Skeletal muscle cell (primary cell): ENCODE results near the gene ZNF385D.

Source experiments
- DNase-seq: peaks from one replicate; pipeline ENCODE4 v3.0.0-alpha.2; 2010; ENCODE audit warnings: low read depth
- H3K4me3 ChIP-seq: 2 replicates; pipeline ENCODE4 v1.5.1; 2011; ENCODE audit warnings: low read depth, mild to moderate bottlenecking, control low read depth, low read length, moderate library complexity

ZNF385D gene

GRCh38 chr3:21638488-21638887, 112.5 kb downstream of the ZNF385D start:
- no peak overlapping the region for H3K4me3 ChIP-seq
- DNase-seq, result no peak

GRCh38 chr3:21634112-21634511, 116.9 kb downstream of the ZNF385D start:
- no peak overlapping the region for H3K4me3 ChIP-seq
- DNase-seq, result no peak

DNA sequence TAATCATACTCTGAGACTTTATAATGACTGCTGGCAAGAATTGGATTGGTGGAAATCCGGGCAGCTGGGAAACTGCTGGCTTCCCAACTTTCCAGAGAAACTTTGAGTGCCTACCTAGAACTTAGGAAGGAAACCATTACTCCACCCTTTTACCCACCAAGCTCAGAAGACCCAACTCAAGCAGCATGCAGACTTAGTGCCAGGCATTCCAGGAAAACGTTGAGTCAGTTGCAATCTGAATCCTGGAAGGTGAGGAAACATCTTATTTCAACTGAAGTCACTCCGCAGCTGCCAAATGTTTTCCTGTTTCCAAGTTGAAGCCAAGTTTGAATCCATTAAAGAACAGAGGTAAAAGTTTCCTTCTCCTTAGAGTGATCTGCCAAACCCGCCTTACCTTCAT, 126.5 kb downstream of the ZNF385D start:
- no peak for DNase-seq
- no peak overlapping the region for H3K4me3 ChIP-seq

- H3K4me3 ChIP-seq, result no peak overlapping the region
- peak; percentile 75 for DNase-seq
Observed at GRCh38 chr3:21621181-21621651, 129.8 kb downstream of the ZNF385D start.

DNA sequence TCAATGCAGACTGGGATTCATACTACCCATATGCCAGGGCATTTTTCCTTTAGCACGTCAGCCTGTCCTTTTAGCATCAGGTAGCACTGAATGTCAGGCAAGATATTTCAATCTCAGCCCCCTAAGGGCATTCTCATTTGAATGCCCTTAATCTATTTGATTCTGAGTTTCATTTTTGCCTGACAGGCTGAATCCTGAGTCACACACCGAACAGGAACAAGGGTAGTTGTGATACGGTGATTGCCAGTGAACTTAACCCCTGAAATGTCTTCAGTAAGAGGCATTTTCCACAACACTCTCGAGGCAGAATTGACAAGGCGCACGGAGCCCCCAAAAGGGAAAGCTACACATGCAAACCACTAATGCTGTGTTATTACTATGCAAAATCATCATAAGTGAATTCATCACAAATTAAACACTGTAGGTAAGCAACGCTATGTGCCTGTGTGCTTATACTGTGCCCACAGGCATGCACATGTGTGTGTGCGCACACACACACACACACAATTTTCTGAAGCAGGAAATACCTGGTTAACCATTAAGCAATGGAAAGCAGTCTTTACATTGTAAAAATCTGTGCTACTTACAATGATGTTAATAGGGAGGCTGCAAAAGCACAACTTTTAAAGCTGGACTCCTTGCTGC, 130.4 kb downstream of the ZNF385D start:
- DNase-seq, result no peak
- H3K4me3 ChIP-seq, result no peak overlapping the region

DNA sequence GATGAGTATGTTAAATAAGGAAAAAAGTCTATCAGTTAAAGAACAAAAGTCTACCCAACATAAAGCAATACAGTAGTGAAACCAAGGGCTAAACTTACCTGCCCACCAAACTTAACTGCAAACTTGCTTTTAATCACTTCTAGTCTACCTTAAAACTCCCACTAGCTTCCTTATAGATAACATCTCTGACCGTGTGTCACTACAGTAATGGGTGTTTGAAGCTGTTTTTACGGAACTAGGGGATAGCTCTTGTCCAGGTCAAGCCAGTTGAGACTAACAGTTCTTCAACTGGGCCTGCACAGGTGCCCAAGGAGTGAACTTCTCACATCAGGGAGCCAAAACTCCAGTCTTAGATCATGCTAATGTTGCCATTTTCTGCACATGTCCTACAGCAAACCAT, 132.3 kb downstream of the ZNF385D start:
- no peak for DNase-seq
- H3K4me3 ChIP-seq, result no peak overlapping the region

- no peak for DNase-seq
Observed at GRCh38 chr3:21613372-21614070, 137.5 kb downstream of the ZNF385D start.

GRCh38 chr3:21601178-21601577, 149.8 kb downstream of the ZNF385D start:
- no peak overlapping the region for H3K4me3 ChIP-seq
- DNase-seq, result no peak

More at GRCh38 chr3:21613372-21614070, 137.5 kb downstream of the ZNF385D start:
- H3K4me3 ChIP-seq, result no peak overlapping the region

GRCh38 chr3:21599890-21600289, 151.1 kb downstream of the ZNF385D start:
- DNase-seq, result no peak
- no peak overlapping the region for H3K4me3 ChIP-seq

GRCh38 chr3:21592828-21593227, 158.2 kb downstream of the ZNF385D start:
- DNase-seq, result no peak
- no peak overlapping the region for H3K4me3 ChIP-seq

DNA sequence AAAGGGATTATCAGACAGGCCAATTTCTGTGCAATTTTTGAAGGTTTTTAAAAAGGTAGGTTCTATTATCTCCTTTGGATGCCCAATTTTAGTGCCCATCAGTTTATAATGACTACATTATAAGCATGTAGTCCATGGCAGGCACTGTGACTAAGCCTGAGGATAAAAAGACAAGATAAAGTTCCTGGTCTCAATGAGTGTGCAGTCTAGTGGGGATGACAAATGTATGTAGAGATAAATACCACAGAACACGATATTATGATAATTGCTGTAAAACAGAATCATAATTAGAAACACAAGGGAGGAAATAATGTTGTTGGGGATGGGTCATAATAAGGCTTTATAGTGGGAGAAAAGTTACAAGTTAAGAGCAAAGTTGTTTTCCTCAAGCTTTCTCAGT, 163.1 kb downstream of the ZNF385D start:
- no peak for DNase-seq
- no peak overlapping the region for H3K4me3 ChIP-seq

DNA sequence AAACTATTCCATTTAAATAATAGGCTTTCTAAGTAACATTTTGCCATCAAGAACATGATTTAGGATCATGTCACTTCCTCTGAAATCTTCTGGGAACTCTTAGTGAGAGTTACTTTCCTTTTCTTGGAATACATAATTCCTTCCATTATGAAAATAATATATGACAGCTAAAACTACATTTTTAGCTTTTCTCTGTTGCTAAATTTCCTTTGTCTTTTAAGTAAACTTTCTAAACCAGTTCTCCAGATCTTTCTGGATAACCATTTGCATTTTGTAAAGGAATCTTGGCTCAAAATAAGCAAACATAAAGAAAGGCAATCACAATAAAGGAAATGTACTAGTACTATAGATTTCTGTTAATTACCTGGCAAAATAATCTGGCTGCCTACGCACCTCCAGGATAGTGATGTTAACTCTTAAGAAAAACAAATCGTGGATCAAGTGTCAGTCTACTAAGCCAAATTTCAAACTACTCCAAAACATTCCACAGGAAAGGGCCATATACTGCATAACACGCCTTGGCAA, 165.7 kb downstream of the ZNF385D start:
- no peak for DNase-seq
- no peak overlapping the region for H3K4me3 ChIP-seq

GRCh38 chr3:21573291-21573690, 177.7 kb downstream of the ZNF385D start:
- peak; percentile 9 for DNase-seq
- no peak overlapping the region for H3K4me3 ChIP-seq

GRCh38 chr3:21564531-21564930, 186.5 kb downstream of the ZNF385D start:
- no peak for DNase-seq
- H3K4me3 ChIP-seq, result no peak overlapping the region

- no peak overlapping the region for H3K4me3 ChIP-seq
- DNase-seq, result no peak
Observed at GRCh38 chr3:21562243-21562642, 188.8 kb downstream of the ZNF385D start.

DNA sequence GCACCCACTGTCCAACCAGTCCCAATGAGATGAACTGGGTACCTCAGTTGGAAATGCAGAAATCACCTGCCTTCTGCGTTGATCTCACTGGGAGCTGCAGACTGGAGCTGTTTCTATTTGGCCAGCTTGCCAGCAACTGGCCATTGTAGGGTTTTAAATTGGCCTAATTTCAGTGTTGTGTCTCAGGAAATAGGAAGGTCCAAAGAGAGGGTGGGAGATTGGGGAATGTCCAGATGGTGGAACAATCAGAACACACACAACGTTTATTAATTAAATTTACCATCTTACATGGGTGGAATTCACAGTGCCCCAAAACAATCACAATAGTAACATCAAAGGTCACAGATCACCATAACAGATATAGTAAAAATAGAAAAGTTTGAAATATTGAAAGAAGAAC, 189.5 kb downstream of the ZNF385D start:
- no peak for DNase-seq
- H3K4me3 ChIP-seq, result no peak overlapping the region

GRCh38 chr3:21551019-21551418, 200.0 kb downstream of the ZNF385D start:
- no peak overlapping the region for H3K4me3 ChIP-seq
- DNase-seq, result no peak

DNA sequence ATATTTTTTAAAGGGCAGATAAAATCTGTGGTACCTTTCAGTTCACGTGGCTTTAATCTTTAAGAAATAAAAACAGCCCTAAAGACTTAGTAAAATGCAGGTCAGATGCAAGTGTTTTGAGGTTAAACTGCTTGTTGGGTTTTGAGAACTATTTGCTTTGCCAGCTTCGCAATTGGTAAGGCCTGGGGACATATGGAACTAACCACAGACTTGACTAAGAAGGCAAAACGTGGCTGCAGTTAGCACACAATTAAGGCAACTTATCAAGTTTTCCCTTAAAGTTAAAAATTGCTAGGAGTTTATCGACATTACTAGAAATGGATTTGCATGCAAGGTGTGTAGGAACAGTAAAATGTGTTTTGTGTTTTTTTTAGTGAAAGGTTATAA, 206.9 kb downstream of the ZNF385D start:
- H3K4me3 ChIP-seq, result no peak overlapping the region
- no peak for DNase-seq

- DNase-seq, result no peak
- H3K4me3 ChIP-seq, result no peak overlapping the region
Observed at GRCh38 chr3:21543380-21544075, 207.5 kb downstream of the ZNF385D start.

DNA sequence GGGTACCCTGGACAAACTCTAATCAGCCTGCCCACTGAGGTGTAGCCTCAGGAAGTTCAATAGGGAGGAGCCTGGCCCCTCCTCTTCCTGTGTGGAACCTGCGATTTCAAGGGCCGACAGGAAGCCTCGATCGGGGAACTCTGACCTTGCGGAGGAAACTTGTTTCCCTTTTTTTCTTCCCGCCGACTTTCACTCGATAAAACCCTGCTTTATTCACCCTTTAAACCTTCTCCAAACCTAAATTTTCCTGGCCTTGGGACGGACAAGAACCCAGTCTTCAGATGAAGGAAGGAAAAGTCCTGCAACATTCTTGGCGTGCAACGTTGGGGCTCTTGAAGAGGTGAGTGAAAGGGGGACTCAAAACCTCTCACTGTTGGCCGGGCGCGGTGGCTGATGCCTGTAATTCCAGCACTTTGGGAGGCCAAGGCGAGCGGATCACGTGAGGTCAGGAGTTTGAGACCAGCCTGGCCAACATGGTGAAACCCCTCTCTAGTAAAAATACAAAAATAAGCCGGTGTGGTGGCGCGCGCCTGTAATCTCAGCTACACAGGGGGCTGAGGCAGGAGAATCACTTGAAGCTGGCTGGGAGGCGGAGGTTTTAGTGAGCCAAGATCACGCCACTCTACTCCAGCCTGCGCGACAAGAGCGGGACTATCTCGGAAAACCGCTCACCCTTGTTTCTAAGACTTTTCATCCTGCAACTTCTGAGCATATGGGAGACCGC, 208.2 kb downstream of the ZNF385D start:
- DNase-seq, result no peak
- H3K4me3 ChIP-seq, result no peak overlapping the region
